ENCODE measurements around the gene GIPC2. TPM values are rescaled to one million over a fixed set of nuclear protein-coding genes. Genes with fewer than 3 reads are reported as not detected.
A peak's percentile ranks its signal among the peaks of the same experiment; 100 is the strongest.

The GIPC2 gene
- total RNA-seq = 7.7 and 9.6 TPM in 2 replicates
- polyA plus RNA-seq = 2.1 and 2.8 TPM in 2 replicates
- polyA plus RNA-seq (2011; cell fraction: cytosol; rRNA removed) = 2.9 and 3.1 TPM in 2 replicates
- polyA plus RNA-seq (2011; cell fraction: nucleus; rRNA removed) = 2.8 and 3.6 TPM in 2 replicates
- 1.4 and 2.8 TPM in 2 replicates for polyA plus RNA-seq (2012)
- 4.6 and 5.6 TPM in 2 replicates for polyA minus RNA-seq
- not detected for polyA minus RNA-seq (2011; cell fraction: cytosol; rRNA and poly(A)+ RNA removed)
- polyA minus RNA-seq (2011; cell fraction: nucleus; rRNA and poly(A)+ RNA removed) = 13.6 and 15.2 TPM in 2 replicates
- Bru-seq, nascent RNA = percentile 74 among the genes with signal in this experiment
- BruChase-seq, experiment 1, labeled RNA remaining after a 6-hour chase = percentile 61 among the genes with signal in this experiment
- BruChase-seq, experiment 2, labeled RNA remaining after a 2-hour chase = percentile 57 among the genes with signal in this experiment
- long read RNA-seq, transcript GIPC2-201 (6 exons, 3,847 nt) = major isoform, 18 of 67 reads
- long read RNA-seq, partial matches to known transcripts = 15 of 67 reads
- long read RNA-seq, other reads (novel, unspliced or antisense) = 34 of 67 reads

- no peaks in the 10 kb centered on the region for H3K79me2 ChIP-seq (ENCODE audit: control insufficient read depth, insufficient read depth, low read length)
- H3K27me3 ChIP-seq (ENCODE audit: control insufficient read depth in 2 of 2, insufficient read depth in 2 of 2, low read length in 2 of 2) = no peaks in the 10 kb centered on the region
- FAIRE-seq (peak; percentile 31), DNase-seq (ENCODE audit: low read depth, low spot score) (peak; percentile 59)
- peaks cover 31% of the 10 kb centered on the region for H3K4me1 ChIP-seq (ENCODE audit: control insufficient read depth, extremely low read depth, insufficient read depth, low read length)
- POLR2A ChIA-PET = interaction anchor here (1.0 to 2.2 kb wide), 4 partner anchors 32 to 51 kb away, joined by 3 to 14 read pairs (median 5); partner anchors contain the start of gene DNAJB4
- no peaks in the 10 kb centered on the region for H3K9me3 ChIP-seq (replicated peaks; ENCODE audit: control insufficient read depth, insufficient read depth, low read length)
- H3K9ac ChIP-seq (replicated peaks; ENCODE audit: extremely low read depth, insufficient read depth, low read length) = peak within 1 kb of the TSS; percentile 82
- TSS peak; percentile 23 for BruUV-seq (replicated peaks)
- intact Hi-C loops (cut with micrococcal nuclease) = loop anchor here (1.0 to 2.0 kb wide), 3 partner anchors 38 to 68 kb away; partner anchors contain the start of gene FUBP1
- H3K9me1 ChIP-seq (replicated peaks; ENCODE audit: control insufficient read depth, extremely low read depth, insufficient read depth, low read length) = no peaks in the 10 kb centered on the region
- dilution Hi-C loops (cut with MboI; ENCODE audit: extremely low pct_ligation_motif_present, low sequenced_read_pairs) = no loop called here
- CTCF ChIA-PET = interaction anchor here (0.7 to 8.4 kb wide), 10 partner anchors 8 to 70 kb away, joined by 3 to 68 read pairs (median 5); no protein-coding TSS in a partner anchor
- peak within 1 kb of the TSS; percentile 63 to 74 (median 73) for H3K4me3 ChIP-seq (replicated peaks in 1 of 3; ENCODE audit: insufficient read depth in 1 of 3, low read depth in 1 of 3, low read length in 3 of 3)
- H3K36me3 ChIP-seq (ENCODE audit: control insufficient read depth in 2 of 2, extremely low read depth in 1 of 2, insufficient read depth in 2 of 2, low read length in 2 of 2) = no peaks in the 10 kb centered on the region
- H4K20me1 ChIP-seq (replicated peaks; ENCODE audit: control insufficient read depth, extremely low read depth, insufficient read depth, low read length) = no peaks in the 10 kb centered on the region
- peak within 1 kb of the TSS; percentile 53 for H3K27ac ChIP-seq (ENCODE audit: insufficient read depth, low read depth, low read length)
- H2AFZ ChIP-seq (ENCODE audit: low read depth, low read length) = peak within 1 kb of the TSS; percentile 97
- no peak for TF ChIP-seq FOS (IDR thresholded peaks at IDR 0.05; ENCODE audit: borderline replicate concordance, insufficient read depth, low read length)
- TF ChIP-seq POLR2AphosphoS5 (IDR thresholded peaks at IDR 0.05; ENCODE audit: insufficient read depth, low read depth, low read length) = peak; percentile 51
- no peak for TF ChIP-seq EZH2 (IDR thresholded peaks at IDR 0.05; ENCODE audit: borderline replicate concordance, low read depth, low read length, severe bottlenecking)
- H3K4me2 ChIP-seq (ENCODE audit: insufficient read depth, low read length) = peak within 1 kb of the TSS; percentile 93
These were observed at the start of gene GIPC2 for GRCh38 chr1:78045926-78046778. GIPC2 (plus strand) TSS chr1:78045966; CDS start chr1:78046095, 129 bp downstream.
